ENCODE results near the gene RDH8. TPM values are rescaled to one million over a fixed set of nuclear protein-coding genes. Genes with fewer than 3 reads are reported as not detected.

RDH8 gene
- polyA plus RNA-seq, 1 of the 3 experiments (the other 2 are of a cell fraction) = not detected

- H3K9me3 ChIP-seq = no peaks in the 10 kb centered on the region
- TF ChIP-seq SIN3A (IDR thresholded peaks at IDR 0.05; ENCODE audit: borderline replicate concordance, low read depth, low read length) (no peak), FOSL2 (IDR thresholded peaks at IDR 0.05; ENCODE audit: borderline replicate concordance, low read depth) (no peak)
- no peaks in the 10 kb centered on the region for H3F3A ChIP-seq (replicated peaks; ENCODE audit: insufficient read depth)
- H3K27ac ChIP-seq (ENCODE audit: low read depth in 2 of 2, low read length in 1 of 2) = no peak overlapping the region
- no peaks in the 10 kb centered on the region for H4K20me1 ChIP-seq (ENCODE audit: insufficient read depth)
- no peak overlapping the region for H2AFZ ChIP-seq (ENCODE audit: low read depth)
- peaks cover 25% of the 10 kb centered on the region; the same call in 1 of the 2 replicates for H3K27me3 ChIP-seq (ENCODE audit: insufficient read depth)
- H3K36me3 ChIP-seq (replicated peaks in 1 of 2; ENCODE audit: control insufficient read depth in 1 of 2, insufficient read depth in 2 of 2, low read length in 1 of 2) = no peaks in the 10 kb centered on the region
- ChIA-PET CTCF (interaction anchor here (2.5 to 4.0 kb wide), 2 partner anchors 20 to 88 kb away, joined by 9 to 21 read pairs; no protein-coding TSS in a partner anchor), POLR2A (no interaction called here)
- no peaks in the 10 kb centered on the region for H3K4me1 ChIP-seq (ENCODE audit: control insufficient read depth in 1 of 2, insufficient read depth in 2 of 2, low read depth in 1 of 2, low read length in 1 of 2)
- no peak for DNase-seq
- no peak overlapping the region for H3K4me2 ChIP-seq
- no peak overlapping the region for H3K4me3 ChIP-seq (ENCODE audit: low read depth in 2 of 2, low read length in 1 of 2)
- no peaks in the 10 kb centered on the region for H3K9me2 ChIP-seq
- no peak overlapping the region for H3K9ac ChIP-seq
- H3K79me2 ChIP-seq (ENCODE audit: insufficient read depth) = no peaks in the 10 kb centered on the region
- WGBS (ENCODE audit: low lambda C conversion rate) = 22% methylated on average over 4 of the region's 6 CpGs
These were observed 7.6 kb downstream of the RDH8 start for GRCh38 chr19:10020851-10021250.

DNA sequence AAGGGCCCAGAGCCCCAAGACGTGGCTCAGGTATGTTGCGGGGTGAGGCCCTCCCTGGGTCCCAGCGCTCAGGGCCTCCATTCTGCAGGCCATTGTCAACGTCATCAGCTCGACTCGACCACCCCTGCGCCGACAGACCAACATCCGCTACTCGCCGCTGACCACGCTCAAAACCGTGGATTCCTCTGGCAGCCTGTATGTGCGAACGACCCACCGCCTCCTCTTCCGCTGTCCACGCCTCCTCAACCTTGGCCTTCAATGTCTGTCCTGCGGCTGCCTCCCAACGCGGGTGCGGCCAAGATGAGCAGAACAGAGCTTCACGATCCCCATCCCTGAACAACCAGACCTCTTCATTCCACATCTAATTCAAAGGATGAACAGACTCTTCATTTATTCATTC, 8.2 kb downstream of the RDH8 start:
- no peaks in the 10 kb centered on the region for H3K9me2 ChIP-seq
- no peaks in the 10 kb centered on the region for H3K36me3 ChIP-seq (replicated peaks in 1 of 2; ENCODE audit: control insufficient read depth in 1 of 2, insufficient read depth in 2 of 2, low read length in 1 of 2)
- H3F3A ChIP-seq (replicated peaks; ENCODE audit: insufficient read depth) = no peaks in the 10 kb centered on the region
- CTCF ChIA-PET = interaction anchor here (2.5 to 4.0 kb wide), 2 partner anchors 21 to 89 kb away, joined by 9 to 21 read pairs; no protein-coding TSS in a partner anchor
- no peaks in the 10 kb centered on the region for H3K79me2 ChIP-seq (ENCODE audit: insufficient read depth)
- TF ChIP-seq MAX (IDR thresholded peaks at IDR 0.05; ENCODE audit: low read depth) = no peak
- no peak for TF ChIP-seq USF1 (IDR thresholded peaks at IDR 0.05; ENCODE audit: borderline replicate concordance, low read depth)
- TF ChIP-seq, protein P1, sequence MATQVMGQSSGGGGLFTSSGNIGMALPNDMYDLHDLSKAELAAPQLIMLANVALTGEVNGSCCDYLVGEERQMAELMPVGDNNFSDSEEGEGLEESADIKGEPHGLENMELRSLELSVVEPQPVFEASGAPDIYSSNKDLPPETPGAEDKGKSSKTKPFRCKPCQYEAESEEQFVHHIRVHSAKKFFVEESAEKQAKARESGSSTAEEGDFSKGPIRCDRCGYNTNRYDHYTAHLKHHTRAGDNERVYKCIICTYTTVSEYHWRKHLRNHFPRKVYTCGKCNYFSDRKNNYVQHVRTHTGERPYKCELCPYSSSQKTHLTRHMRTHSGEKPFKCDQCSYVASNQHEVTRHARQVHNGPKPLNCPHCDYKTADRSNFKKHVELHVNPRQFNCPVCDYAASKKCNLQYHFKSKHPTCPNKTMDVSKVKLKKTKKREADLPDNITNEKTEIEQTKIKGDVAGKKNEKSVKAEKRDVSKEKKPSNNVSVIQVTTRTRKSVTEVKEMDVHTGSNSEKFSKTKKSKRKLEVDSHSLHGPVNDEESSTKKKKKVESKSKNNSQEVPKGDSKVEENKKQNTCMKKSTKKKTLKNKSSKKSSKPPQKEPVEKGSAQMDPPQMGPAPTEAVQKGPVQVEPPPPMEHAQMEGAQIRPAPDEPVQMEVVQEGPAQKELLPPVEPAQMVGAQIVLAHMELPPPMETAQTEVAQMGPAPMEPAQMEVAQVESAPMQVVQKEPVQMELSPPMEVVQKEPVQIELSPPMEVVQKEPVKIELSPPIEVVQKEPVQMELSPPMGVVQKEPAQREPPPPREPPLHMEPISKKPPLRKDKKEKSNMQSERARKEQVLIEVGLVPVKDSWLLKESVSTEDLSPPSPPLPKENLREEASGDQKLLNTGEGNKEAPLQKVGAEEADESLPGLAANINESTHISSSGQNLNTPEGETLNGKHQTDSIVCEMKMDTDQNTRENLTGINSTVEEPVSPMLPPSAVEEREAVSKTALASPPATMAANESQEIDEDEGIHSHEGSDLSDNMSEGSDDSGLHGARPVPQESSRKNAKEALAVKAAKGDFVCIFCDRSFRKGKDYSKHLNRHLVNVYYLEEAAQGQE (IDR thresholded peaks at IDR 0.05; ENCODE audit: low read depth, low read length) = no peak
- no peak for TF ChIP-seq YY1 (IDR thresholded peaks at IDR 0.05; ENCODE audit: low read depth)
- no peak for TF ChIP-seq TAF1 (IDR thresholded peaks at IDR 0.05; ENCODE audit: borderline replicate concordance, low read depth, low read length)
- TF ChIP-seq GATA2 (CRISPR knock-in tag; IDR thresholded peaks at IDR 0.05) = no peak
- TF ChIP-seq TEAD4 (IDR thresholded peaks at IDR 0.05; ENCODE audit: borderline replicate concordance, insufficient read depth) = no peak
- no peak for TF ChIP-seq ZBTB33 (IDR thresholded peaks at IDR 0.05; ENCODE audit: borderline replicate concordance, low read depth)
- no peak for TF ChIP-seq POLR2AphosphoS5 (IDR thresholded peaks at IDR 0.05; ENCODE audit: low read depth, low read length)
- no peak for TF ChIP-seq ELF1 (IDR thresholded peaks at IDR 0.05)
- TF ChIP-seq GABPA (IDR thresholded peaks at IDR 0.05; ENCODE audit: low read depth) = no peak
- no peak for TF ChIP-seq MXI1 (IDR thresholded peaks at IDR 0.05; ENCODE audit: low read depth, low read length)
- TF ChIP-seq PBX3 (IDR thresholded peaks at IDR 0.05) = no peak
- POLR2A ChIA-PET = no interaction called here
- no peaks in the 10 kb centered on the region for H4K20me1 ChIP-seq (ENCODE audit: insufficient read depth)
- H3K27ac ChIP-seq (ENCODE audit: low read depth in 2 of 2, low read length in 1 of 2) = no peak overlapping the region
- DNase-seq = no peak
- 61% methylated on average over 20 of the region's 23 CpGs for WGBS (ENCODE audit: low lambda C conversion rate)
- H3K27me3 ChIP-seq (ENCODE audit: insufficient read depth) = peaks cover 29% of the 10 kb centered on the region
- H3K4me3 ChIP-seq (ENCODE audit: low read depth in 2 of 2, low read length in 1 of 2) = no peak overlapping the region
- H3K4me2 ChIP-seq = no peak overlapping the region
- no peak overlapping the region for H3K9ac ChIP-seq
- H3K4me1 ChIP-seq (ENCODE audit: control insufficient read depth in 1 of 2, insufficient read depth in 2 of 2, low read depth in 1 of 2, low read length in 1 of 2) = no peaks in the 10 kb centered on the region
- no peak overlapping the region for H2AFZ ChIP-seq (ENCODE audit: low read depth)
- H3K9me3 ChIP-seq = no peaks in the 10 kb centered on the region

Data from SK-N-SH (cell line).